Mesendoderm (in vitro differentiated cells): ENCODE results near the gene SUN1.
A peak's percentile ranks its signal among the peaks of the same experiment; 100 is the strongest.

Source experiments
- DNase-seq: peaks from one replicate; pipeline ENCODE4 v3.0.0; 2013
- H2AK5ac ChIP-seq: 2 replicates; pipeline ENCODE4 v1.6.1; 2013; ENCODE audit warnings: low read length, inconsistent platforms
- H2BK120ac ChIP-seq: 2 replicates; pipeline ENCODE4 v1.6.1; 2013; ENCODE audit warnings: low read depth, mild to moderate bottlenecking, low read length, moderate library complexity, mixed read lengths
- H2BK15ac ChIP-seq: replicated peaks from 2 replicates; pipeline ENCODE4 v1.6.1; 2013; ENCODE audit warnings: low read depth, mild to moderate bottlenecking, moderate library complexity
- H2BK5ac ChIP-seq: 2 replicates; pipeline ENCODE4 v1.6.1; 2013; ENCODE audit warnings: low read length, inconsistent platforms
- H3K18ac ChIP-seq: 2 replicates; pipeline ENCODE4 v1.6.1; 2013; ENCODE audit warnings: mild to moderate bottlenecking, low read length, mixed read lengths
- H3K23ac ChIP-seq: one replicate; pipeline ENCODE4 v1.6.1; 2013; ENCODE audit warnings: low read length
- H3K27ac ChIP-seq: 2 replicates; pipeline ENCODE4 v1.5.1; 2013; ENCODE audit warnings: low read depth, mild to moderate bottlenecking, inconsistent platforms, low read length, moderate library complexity
- H3K27me3 ChIP-seq: 2 replicates; pipeline ENCODE4 v1.6.1; 2013; ENCODE audit warnings: low read length, control low read depth, mild to moderate bottlenecking, inconsistent platforms; ENCODE audit not compliant: insufficient read depth, poor library complexity
- H3K36me3 ChIP-seq: 2 replicates; pipeline ENCODE4 v1.6.1; 2013; ENCODE audit warnings: low read length, inconsistent platforms; ENCODE audit not compliant: control insufficient read depth, insufficient read depth
- H3K4ac ChIP-seq: one replicate; pipeline ENCODE4 v1.6.1; 2013; ENCODE audit warnings: low read depth, mild to moderate bottlenecking, low read length, moderate library complexity
- H3K4me1 ChIP-seq: 2 replicates; pipeline ENCODE4 v1.6.1; 2013; ENCODE audit warnings: low read depth, low read length, inconsistent platforms; ENCODE audit not compliant: control insufficient read depth
- H3K4me2 ChIP-seq: 2 replicates; pipeline ENCODE4 v1.6.1; 2013; ENCODE audit warnings: low read length
- H3K4me3 ChIP-seq: 2 replicates; pipeline ENCODE4 v1.5.1; 2013; ENCODE audit warnings: mild to moderate bottlenecking, low read length
- H3K56ac ChIP-seq: one replicate; pipeline ENCODE4 v1.6.1; 2013; ENCODE audit warnings: low read length
- H3K79me1 ChIP-seq: 2 replicates; pipeline ENCODE4 v1.6.1; 2013; ENCODE audit warnings: low read length, inconsistent platforms
- H3K79me2 ChIP-seq: 2 replicates; pipeline ENCODE4 v1.6.1; 2013; ENCODE audit warnings: mild to moderate bottlenecking, low read length; ENCODE audit not compliant: control insufficient read depth, insufficient read depth
- H3K9ac ChIP-seq: 2 replicates; pipeline ENCODE4 v1.6.1; 2013; ENCODE audit warnings: low read length, inconsistent platforms
- H4K5ac ChIP-seq: one replicate; pipeline ENCODE4 v1.6.1; 2013; ENCODE audit warnings: low read length
- H4K8ac ChIP-seq: one replicate; pipeline ENCODE4 v1.6.1; 2013; ENCODE audit warnings: low read depth, mild to moderate bottlenecking, control low read depth, low read length, moderate library complexity
- WGBS: extraction: QIAGEN DNeasy Blood & Tissue Kit; methylation state at CpG from one replicate; pipeline ENCODE4 v1.1.7; 2013; ENCODE audit warnings: low lambda C conversion rate, missing lambda C conversion rate; ENCODE audit not compliant: insufficient coverage; ENCODE audit errors: extremely low coverage; 5-methylcytosine and 5-hydroxymethylcytosine counted together

SUN1 gene

GRCh38 chr7:822692-823276, 9.5 kb upstream of the SUN1 start:
- peaks cover 78% of the 10 kb centered on the region for H3K79me2 ChIP-seq
- DNase-seq = peak; percentile 70
- H2AK5ac ChIP-seq = no peak overlapping the region
- no peak overlapping the region for H3K4me2 ChIP-seq
- H2BK15ac ChIP-seq = no peak overlapping the region
- no peaks in the 10 kb centered on the region for H3K27me3 ChIP-seq
- no CpG with 5 or more reads among the region's 32 CpGs for WGBS
- no peak overlapping the region for H2BK5ac ChIP-seq
- H3K23ac ChIP-seq = no peak overlapping the region
- H3K56ac ChIP-seq = peak overlapping the region; percentile 27
- H3K4me1 ChIP-seq = peaks cover 2% of the 10 kb centered on the region
- no peak overlapping the region for H4K5ac ChIP-seq
- no peak overlapping the region for H3K4me3 ChIP-seq
- H3K18ac ChIP-seq = no peak overlapping the region
- H2BK120ac ChIP-seq = no peak overlapping the region
- peaks cover 29% of the 10 kb centered on the region for H3K79me1 ChIP-seq
- H3K27ac ChIP-seq = no peak overlapping the region
- no peak overlapping the region for H4K8ac ChIP-seq
- no peak overlapping the region for H3K9ac ChIP-seq
- H3K4ac ChIP-seq = no peak overlapping the region
- no peaks in the 10 kb centered on the region for H3K36me3 ChIP-seq

DNA sequence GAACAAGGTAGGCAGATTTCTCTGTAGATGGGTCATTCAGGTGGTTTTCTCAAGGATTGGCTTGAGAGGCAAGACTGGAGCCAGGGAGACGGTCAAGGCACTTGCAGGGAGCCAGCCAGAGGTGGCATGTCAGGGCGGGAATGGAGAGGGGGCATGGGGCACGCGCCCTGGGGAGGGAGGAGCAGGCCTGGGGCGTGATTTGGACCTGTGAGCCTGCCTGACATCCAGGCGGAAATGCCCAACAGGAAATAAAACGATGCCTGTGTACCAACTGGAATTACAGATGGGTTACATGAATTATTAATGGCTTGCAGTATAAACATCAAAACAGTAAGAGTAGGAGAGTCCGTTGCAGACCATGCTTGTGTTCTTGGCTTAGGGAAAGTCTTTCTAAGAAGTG, 8.6 kb upstream of the SUN1 start:
- H2BK120ac ChIP-seq = no peak overlapping the region
- no peak overlapping the region for H3K18ac ChIP-seq
- H3K36me3 ChIP-seq = no peaks in the 10 kb centered on the region
- no peak overlapping the region for H3K27ac ChIP-seq
- no peak overlapping the region for H2AK5ac ChIP-seq
- H3K4me2 ChIP-seq = no peak overlapping the region
- H2BK15ac ChIP-seq = no peak overlapping the region
- no peak overlapping the region for H3K56ac ChIP-seq
- no peak overlapping the region for H4K5ac ChIP-seq
- no peak overlapping the region for H2BK5ac ChIP-seq
- H3K9ac ChIP-seq = no peak overlapping the region
- H3K79me1 ChIP-seq = peaks cover 26% of the 10 kb centered on the region
- DNase-seq = no peak
- H3K4me3 ChIP-seq = no peak overlapping the region
- peaks cover 75% of the 10 kb centered on the region for H3K79me2 ChIP-seq
- H3K23ac ChIP-seq = no peak overlapping the region
- H3K27me3 ChIP-seq = no peaks in the 10 kb centered on the region
- no peak overlapping the region for H3K4ac ChIP-seq
- no CpG with 5 or more reads among the region's 8 CpGs for WGBS
- H4K8ac ChIP-seq = no peak overlapping the region
- H3K4me1 ChIP-seq = peaks cover 2% of the 10 kb centered on the region

DNA sequence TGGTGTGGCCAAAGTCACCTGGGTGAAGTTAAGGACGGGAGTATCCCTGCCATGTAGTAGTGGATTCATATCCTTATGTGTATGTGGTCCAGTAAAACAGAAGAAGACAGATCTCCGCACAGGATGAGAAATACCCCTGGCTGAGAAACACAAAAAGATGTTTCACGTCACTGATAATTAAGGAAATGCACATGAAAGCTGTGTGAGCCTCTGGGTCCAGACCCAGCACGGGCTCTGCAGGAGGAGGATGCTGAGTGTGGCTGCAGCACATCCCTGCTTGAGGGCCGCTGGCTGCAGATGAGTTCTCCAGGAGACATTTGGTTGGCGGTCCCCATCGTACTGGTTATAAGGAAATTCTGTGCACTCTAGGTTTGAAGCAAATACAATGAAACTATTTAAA, 8.2 kb upstream of the SUN1 start:
- Histone ChIP-seq H3K23ac (no peak overlapping the region), H2BK120ac (no peak overlapping the region), H3K4me2 (no peak overlapping the region), H4K8ac (no peak overlapping the region), H2AK5ac (no peak overlapping the region), H3K27me3 (no peaks in the 10 kb centered on the region), H3K27ac (no peak overlapping the region), H3K79me1 (peaks cover 29% of the 10 kb centered on the region), H2BK5ac (no peak overlapping the region), H3K79me2 (peaks cover 77% of the 10 kb centered on the region), H3K4ac (no peak overlapping the region), H3K36me3 (no peaks in the 10 kb centered on the region), H3K4me3 (no peak overlapping the region), H3K56ac (no peak overlapping the region), H2BK15ac (no peak overlapping the region), H3K4me1 (peaks cover 2% of the 10 kb centered on the region), H3K9ac (no peak overlapping the region), H3K18ac (no peak overlapping the region), H4K5ac (no peak overlapping the region)
- no peak for DNase-seq
- WGBS = no CpG with 5 or more reads among the region's 7 CpGs

- Histone ChIP-seq H2AK5ac (no peak overlapping the region), H3K27me3 (no peaks in the 10 kb centered on the region), H2BK120ac (no peak overlapping the region), H3K4me1 (peaks cover 2% of the 10 kb centered on the region), H3K27ac (no peak overlapping the region), H3K36me3 (no peaks in the 10 kb centered on the region), H3K18ac (no peak overlapping the region), H3K23ac (peak overlapping the region; percentile 45), H3K79me1 (peaks cover 29% of the 10 kb centered on the region), H4K5ac (no peak overlapping the region), H3K4ac (no peak overlapping the region), H2BK15ac (no peak overlapping the region), H4K8ac (no peak overlapping the region), H3K79me2 (peaks cover 75% of the 10 kb centered on the region), H3K4me2 (no peak overlapping the region), H2BK5ac (no peak overlapping the region), H3K56ac (no peak overlapping the region), H3K4me3 (no peak overlapping the region), H3K9ac (no peak overlapping the region)
- WGBS = no CpG with 5 or more reads among the region's 11 CpGs
- DNase-seq = no peak
Observed at GRCh38 chr7:824664-825063, 7.6 kb upstream of the SUN1 start.

DNA sequence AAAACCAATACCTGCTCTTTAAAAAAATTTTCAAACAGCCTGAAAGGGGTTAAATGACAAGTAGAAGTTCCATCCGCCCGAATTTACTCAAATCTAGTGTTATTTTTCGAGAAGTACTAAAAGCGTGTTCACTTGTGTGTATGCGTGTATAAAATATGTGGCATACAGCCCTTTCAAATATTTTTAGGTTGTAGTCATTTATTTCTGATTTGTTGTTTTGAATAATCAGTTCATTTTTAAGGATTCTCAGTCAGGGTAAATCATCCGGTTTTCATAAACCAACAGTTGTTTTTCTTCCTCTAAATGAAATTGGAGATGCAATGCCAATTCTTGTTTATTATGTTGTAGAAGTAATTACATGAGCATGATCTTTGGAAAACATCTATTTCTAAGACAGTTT, 6.9 kb upstream of the SUN1 start:
- no peak overlapping the region for H2BK5ac ChIP-seq

More for the DNA sequence above, 6.9 kb upstream of the SUN1 start:
- Histone ChIP-seq H2AK5ac (no peak overlapping the region), H3K27me3 (no peaks in the 10 kb centered on the region), H3K4ac (no peak overlapping the region), H3K27ac (no peak overlapping the region), H3K18ac (no peak overlapping the region), H3K4me1 (peaks cover 2% of the 10 kb centered on the region), H2BK15ac (no peak overlapping the region), H3K79me1 (peaks cover 32% of the 10 kb centered on the region), H3K79me2 (peaks cover 73% of the 10 kb centered on the region), H3K23ac (no peak overlapping the region), H3K4me2 (no peak overlapping the region), H3K36me3 (no peaks in the 10 kb centered on the region), H3K56ac (no peak overlapping the region), H3K4me3 (no peak overlapping the region), H4K5ac (no peak overlapping the region), H4K8ac (no peak overlapping the region), H2BK120ac (no peak overlapping the region), H3K9ac (no peak overlapping the region)
- DNase-seq = no peak
- WGBS = no CpG with 5 or more reads among the region's 6 CpGs
